GM19351 (cell line): ENCODE data around the gene PRDM16.

Source experiments
- ATAC-seq: cut with Tn5 transposase; IDR thresholded peaks from one replicate; pipeline ENCODE4 v1.9.1; 2021; ENCODE audit warnings: mild to moderate bottlenecking, moderate library complexity; ENCODE audit not compliant: unreplicated experiment

Gene PRDM16

DNA sequence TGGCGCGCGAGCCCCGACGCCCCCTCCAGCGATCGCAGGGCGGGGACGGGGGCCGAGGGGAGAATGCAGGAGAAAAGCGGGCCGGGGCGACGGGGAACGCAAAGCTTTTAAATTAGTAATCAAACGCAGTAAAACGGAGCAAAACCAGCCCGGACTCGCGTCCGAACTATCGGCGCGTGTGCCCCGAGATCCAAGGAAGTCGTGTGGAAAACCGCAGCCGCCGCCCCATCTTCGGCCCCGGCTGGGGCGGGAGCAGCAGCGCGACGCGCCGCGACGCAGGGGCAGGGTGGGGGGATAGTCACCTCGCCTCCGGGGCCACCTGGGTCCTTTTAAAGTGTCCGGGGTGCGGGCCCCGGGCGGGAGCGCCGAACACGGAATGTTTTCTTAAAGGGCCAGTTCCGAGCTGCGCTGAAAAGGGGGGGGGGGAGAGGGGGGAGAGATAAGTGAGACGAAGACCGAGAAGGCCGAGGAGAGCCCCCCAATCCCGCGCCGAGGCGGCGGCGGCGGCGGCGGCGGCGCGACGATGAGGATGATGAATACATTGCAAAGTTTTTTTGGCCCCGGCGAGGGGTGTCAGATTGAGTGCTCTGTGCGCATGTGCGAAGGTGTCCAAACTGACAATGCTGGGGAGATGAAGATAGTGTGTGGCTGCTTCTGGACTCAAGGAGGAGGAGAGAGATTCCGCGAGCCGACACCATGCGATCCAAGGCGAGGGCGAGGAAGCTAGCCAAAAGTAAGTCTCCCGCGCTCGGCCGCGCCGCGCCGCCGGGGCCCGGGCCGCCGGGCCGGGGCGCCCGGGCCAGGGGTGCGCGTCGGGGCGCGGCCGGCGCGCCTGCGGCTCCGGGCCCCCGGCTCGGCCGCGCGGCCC, at the start of gene PRDM16:
PRDM16 (plus strand) TSS at position 640 of the 868 bp plus-strand sequence; CDS start at position 697, 57 bp downstream.
- ATAC-seq = no peak

DNA sequence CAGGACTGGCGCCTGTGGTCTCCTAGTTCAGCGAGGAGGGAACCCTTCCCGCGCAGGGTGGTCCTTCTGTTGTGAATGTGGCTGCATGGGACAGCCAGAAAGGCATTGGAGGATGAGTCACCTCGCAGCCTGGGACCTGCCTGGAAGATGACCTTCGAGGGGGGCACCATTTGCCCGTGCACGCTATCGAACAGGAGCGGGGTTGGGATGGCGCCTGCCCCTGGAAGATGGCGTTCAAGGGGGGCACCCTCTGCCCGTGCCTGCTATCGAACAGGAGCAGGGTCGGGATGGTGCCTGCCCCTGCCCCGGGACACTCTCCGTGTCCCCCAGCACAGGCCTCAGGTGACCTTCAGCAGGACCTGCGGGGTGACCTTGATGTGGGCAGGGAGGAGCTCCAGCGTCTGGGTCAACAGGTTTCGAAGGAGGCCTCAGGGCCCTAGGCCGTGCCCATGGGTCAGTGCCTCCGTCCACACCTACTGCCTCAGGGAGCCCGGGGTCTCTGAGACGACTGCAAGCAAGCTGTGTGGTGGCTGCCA, 49.4 kb upstream of the PRDM16 start:
- ATAC-seq = no peak

DNA sequence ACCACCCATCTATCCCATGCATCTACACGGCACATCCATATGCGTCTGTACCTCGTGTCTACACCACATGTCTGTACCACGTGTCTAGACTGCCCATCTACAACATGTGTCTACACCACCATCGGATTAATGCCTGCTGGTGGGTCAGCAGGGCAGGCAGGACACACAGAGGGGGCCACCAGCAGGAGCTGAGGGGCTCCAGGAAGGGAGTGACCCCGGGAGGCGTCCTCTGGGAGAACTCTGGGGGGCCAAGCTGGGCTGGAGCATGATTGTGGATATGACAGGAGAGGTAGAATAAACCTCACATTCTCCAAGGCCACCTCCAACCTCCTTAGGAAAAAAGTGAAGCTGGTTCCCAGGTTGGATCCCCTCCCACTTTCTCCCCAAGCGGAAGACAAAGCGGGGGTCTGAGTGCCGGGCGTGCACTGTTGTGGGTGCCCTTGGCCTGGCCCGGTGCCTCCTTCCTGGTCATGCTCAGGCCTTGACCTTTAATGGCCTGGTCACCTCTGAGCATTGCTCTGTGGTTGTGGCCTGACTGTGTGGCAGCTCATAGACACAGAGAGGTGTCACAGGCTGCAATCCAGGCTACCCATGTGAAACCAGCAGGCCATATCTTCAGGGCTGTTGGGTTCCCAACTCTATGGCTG, 48.6 kb upstream of the PRDM16 start:
- no peak for ATAC-seq

DNA sequence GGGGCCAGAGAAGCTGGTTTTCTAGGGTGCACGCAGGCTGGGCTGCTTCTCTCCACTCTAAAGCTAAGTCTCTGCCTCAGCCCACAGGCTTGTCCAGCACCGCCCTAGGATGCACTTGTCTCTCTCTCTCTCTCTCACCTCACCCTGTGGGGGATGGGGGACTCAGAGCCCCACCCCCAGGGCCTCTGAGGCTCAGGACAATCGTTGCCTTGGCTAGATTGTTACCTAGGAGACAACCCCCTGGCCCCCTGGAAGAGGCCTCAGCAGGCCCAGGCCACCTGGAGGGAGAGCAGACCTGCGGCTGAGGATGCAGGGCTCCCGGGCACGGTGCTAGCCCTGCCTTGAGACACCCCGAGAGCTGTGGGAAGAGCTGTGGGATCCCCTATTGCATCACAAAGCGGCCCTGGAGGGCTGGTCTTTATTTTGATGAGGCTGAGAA, 47.8 kb upstream of the PRDM16 start, which contains the start of gene ACTRT2:
ACTRT2 (plus strand) TSS at position 235 of the 439 bp plus-strand sequence. CDS start 220 bp downstream, outside the sequence.
- ATAC-seq = no peak

- no peak for ATAC-seq
Observed at GRCh38 chr1:3021801-3022401, 47.1 kb upstream of the PRDM16 start.

DNA sequence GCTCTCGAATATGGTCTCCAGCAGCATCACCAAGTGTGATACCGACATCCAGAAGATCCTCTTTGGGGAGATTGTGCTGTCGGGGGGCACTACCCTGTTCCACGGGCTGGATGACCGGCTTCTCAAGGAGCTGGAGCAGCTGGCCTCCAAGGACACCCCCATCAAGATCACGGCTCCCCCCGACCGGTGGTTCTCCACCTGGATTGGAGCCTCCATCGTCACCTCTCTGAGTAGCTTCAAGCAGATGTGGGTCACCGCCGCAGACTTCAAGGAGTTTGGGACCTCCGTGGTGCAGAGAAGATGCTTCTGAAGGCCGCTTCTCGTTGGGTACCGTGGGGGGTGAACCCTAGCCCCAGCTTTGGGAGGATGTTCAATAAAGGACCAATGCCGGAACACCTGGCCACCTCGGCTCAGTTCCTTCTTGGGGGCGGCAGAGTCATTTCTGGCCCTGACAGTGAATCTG, 46.5 kb upstream of the PRDM16 start:
- no peak for ATAC-seq

- ATAC-seq = no peak
Observed at GRCh38 chr1:3022976-3023375, 46.0 kb upstream of the PRDM16 start.

DNA sequence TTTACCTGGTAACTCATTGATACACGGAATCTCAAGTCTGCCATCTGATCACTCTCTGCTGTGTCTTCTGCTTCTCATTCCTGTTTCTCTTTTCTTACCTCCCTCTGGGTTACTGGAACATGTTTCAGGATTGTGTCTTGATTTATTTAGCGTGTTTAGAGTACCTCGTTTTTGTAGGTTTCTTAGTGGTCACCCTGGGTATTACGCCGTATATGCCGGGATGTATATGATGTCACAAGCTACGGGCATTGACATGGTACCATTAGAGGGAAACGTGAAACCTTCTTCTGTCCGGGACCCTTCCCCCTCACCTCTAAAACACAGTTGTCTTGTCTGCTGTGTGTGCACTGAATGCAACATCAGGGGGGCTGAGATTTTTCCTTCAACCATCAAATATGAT, 45.0 kb upstream of the PRDM16 start:
- no peak for ATAC-seq

DNA sequence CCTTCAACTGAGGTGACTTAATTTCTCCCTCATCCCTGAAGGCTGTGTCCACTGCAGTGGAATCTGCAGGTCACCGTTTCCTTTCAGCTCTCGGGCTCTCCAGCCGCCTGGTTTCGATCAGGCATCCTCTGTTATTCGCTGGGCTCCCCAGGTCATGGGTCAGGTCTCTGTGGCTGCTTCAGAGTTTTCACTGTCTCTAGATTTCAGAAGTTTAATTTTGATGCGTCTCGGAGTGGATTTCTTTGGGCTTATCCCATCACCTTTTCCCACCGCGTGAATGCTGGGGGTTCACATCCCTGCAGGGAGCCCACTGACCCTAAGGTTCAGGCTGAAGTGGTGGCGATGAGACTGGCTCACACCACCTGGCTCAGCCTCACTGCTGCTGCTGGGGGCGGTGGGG, 44.4 kb upstream of the PRDM16 start:
- no peak for ATAC-seq

- ATAC-seq = no peak
Observed at GRCh38 chr1:3026124-3026523, 42.9 kb upstream of the PRDM16 start.

GRCh38 chr1:3026581-3027391, 42.2 kb upstream of the PRDM16 start:
- no peak for ATAC-seq

DNA sequence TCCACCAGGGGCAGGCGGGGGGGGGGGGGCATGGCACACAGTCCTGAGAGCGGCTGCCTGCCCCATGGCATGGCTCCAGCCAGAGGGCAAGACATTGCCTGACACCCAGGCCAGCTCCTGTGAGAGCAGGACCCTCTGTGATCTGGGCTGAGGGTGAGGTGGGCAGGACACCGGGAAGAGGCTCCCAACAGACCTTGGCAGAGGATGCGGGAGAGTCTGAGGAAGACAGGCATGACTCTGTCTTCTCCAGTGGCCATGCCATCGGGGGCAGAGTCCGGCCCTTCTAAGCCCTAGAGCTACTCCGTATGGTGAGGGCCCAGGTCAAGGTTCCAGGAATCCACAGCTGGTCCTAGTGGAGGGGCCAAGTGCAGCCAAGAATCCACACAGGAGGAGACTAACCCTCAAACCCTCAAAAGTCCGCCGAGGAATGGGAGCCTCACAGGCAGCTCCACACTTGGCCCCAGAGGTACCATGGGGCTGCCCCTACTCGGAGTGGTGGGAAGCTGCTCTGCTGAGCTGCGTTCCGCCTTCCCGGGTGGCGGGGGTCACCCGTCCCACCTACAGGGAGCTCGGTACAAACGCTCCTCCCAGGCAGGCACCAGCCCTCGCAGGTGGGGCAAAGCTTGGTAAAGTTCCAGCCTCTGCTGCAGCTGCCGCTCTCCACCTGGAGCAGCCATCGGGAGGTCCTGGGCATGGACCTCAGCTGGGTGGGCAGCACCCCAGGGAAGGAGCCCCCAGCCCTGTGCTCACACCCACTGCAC, 41.2 kb upstream of the PRDM16 start:
- no peak for ATAC-seq

- no peak for ATAC-seq
Observed at GRCh38 chr1:3028531-3029282, 40.3 kb upstream of the PRDM16 start.

- no peak for ATAC-seq
Observed at GRCh38 chr1:3029481-3029961, 39.5 kb upstream of the PRDM16 start.

DNA sequence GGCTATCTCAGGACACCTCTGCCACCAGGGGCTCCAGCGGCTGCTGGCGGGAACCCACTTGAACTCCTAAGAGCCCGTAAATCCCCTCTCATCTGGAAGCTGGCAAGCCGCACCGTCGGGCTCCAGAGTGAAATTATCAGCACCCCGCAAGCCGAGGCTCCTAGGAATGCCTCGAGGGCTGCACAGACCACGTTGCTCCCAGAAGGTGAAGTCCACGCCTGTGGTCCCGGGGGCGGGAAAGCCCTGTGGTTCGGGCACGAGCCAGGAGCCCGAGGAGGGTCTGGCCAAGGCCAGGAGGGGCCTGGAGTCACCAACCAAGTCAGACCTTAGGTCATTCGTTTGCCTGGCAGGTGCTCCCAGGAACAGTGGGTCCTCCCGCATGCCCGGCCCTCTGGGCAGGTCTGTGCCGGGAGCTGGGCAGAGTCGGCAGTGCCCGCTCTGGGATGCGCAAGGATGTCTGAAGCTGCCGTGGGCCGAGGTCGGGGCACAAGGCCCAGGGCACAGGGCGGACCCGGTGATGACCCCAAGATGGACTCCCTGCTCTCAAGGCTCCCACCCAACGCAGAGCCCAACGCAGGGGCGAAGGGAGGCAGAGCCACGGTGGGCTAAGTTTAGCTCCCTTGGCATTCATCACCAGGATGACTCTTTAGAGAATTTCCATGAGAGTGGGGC, 38.9 kb upstream of the PRDM16 start:
- no peak for ATAC-seq

DNA sequence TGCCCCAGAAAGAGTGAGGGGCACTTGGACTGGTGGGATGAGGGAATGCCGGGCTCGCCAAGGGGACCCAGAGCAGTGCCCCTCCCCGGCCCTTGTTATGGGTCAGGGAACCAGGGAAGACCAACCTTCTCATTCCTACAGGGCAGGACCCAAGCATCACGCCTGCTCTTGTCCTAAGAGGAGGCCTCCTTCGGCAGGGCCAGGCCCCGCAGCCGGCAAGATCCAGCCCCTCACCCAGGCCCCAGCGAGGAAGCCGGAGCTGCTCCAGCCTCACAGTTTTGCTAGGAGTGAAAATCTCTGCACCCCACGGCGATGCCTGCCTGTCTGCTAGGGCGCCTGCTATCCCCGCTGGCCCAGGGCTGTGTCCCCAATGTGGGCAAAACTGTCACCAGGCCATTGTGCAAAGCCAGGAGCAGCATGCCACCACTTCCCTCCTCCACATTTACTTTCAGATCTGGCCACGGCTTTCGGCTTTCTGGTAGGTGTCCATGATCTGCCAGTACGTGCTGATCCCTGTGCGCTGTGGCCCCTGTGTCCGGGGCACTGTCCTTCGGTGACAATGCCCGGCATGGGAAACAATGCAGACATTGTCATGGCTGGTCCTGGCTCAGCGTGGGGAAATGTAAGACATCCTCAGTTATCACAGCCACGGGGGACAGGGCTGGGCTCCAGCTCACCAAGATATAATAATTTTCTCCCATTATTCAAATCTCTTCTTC, 38.2 kb upstream of the PRDM16 start:
- ATAC-seq = no peak

DNA sequence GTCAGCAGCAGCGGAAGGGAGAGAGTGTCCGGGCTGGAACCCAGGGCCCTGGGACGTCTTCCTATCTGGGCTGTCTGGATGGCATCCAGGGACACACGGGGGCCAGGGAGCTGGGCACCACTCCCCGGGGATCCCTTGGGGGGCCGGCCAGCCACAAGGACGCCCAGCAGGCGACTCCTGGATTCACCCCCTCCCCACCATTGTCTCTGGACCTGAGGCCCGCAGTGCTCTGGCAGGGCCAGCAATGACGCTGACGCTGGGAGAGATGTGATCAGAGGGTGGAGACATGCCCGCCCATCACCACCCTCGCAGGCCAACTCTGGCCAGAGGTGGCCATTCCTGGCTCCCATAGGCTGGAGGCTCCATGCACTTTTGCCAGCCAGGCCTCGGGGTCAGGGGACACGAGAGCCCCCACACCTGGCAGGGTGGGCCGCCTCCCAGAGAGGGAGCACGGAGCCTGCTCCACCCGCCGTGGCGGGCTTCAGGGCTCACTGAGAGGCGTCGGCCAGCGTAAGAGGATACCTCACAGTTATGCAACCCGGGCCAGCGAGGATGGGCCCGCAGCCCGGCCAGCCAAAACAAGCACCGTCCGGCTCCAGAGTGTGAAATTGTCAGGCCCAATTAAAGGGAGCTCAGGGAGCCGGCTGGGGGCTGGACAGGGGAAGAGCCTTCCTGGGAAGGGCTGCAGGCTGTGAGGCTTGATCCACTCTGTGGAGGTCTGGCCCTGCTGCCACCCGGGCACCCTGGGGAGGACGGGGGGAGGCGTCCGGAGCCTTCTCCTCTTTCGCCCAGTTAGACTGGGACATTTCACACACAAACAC, 37.4 kb upstream of the PRDM16 start:
- no peak for ATAC-seq
